GM12875 (cell line): Measurements from ENCODE around the gene NCKAP5.

ENCODE experiments used
- H3K4me3 ChIP-seq: one replicate; pipeline ENCODE4 v1.5.1; 2011; ENCODE audit warnings: low read depth, low read length, control low read depth
- CTCF ChIP-seq: IDR thresholded peaks from 2 replicates; pipeline ENCODE4 v1.5.1; 2011; ENCODE audit warnings: low read depth, mild to moderate bottlenecking, control low read depth, inconsistent platforms, low read length, moderate library complexity, borderline replicate concordance; ENCODE audit not compliant: insufficient read depth

The NCKAP5 gene

GRCh38 chr2:133421516-133422324 is 146.5 kb downstream of the NCKAP5 start:
- TF ChIP-seq CTCF, result no peak
- no peak overlapping the region for H3K4me3 ChIP-seq

GRCh38 chr2:133420788-133421187 is 147.5 kb downstream of the NCKAP5 start:
- TF ChIP-seq CTCF, result no peak
- H3K4me3 ChIP-seq, result no peak overlapping the region

GRCh38 chr2:133418671-133419070 is 149.6 kb downstream of the NCKAP5 start:
- H3K4me3 ChIP-seq, result no peak overlapping the region
- no peak for TF ChIP-seq CTCF

GRCh38 chr2:133418021-133418420 is 150.2 kb downstream of the NCKAP5 start:
- no peak for TF ChIP-seq CTCF
- H3K4me3 ChIP-seq, result no peak overlapping the region

- TF ChIP-seq CTCF, result no peak
- no peak overlapping the region for H3K4me3 ChIP-seq
Measured at GRCh38 chr2:133417415-133417814, 150.8 kb downstream of the NCKAP5 start.

- no peak overlapping the region for H3K4me3 ChIP-seq
- TF ChIP-seq CTCF, result no peak
Measured at GRCh38 chr2:133416736-133417135, 151.5 kb downstream of the NCKAP5 start.

GRCh38 chr2:133416146-133416545 is 152.1 kb downstream of the NCKAP5 start:
- no peak overlapping the region for H3K4me3 ChIP-seq
- TF ChIP-seq CTCF, result no peak
